ENCODE data around the gene LILRA2.

LILRA2 gene

DNA sequence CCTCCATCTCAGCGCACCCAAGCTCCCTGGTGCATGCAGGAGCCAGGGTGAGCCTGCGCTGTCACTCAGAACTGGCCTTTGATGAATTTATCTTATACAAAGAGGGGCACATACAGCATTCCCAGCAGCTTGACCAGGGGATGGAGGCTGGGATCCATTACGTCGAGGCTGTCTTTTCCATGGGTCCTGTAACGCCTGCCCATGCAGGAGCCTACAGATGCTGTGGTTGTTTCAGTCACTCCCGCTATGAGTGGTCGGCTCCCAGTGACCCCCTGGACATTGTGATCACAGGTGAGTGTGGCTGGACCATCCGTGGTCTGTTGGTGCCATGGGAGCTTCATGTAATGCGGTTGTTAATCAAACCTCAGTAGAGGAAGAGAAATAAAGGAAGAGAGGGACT lies 38.0 kb upstream of the LILRA2 start:
- TF ChIP-seq, protein P1, sequence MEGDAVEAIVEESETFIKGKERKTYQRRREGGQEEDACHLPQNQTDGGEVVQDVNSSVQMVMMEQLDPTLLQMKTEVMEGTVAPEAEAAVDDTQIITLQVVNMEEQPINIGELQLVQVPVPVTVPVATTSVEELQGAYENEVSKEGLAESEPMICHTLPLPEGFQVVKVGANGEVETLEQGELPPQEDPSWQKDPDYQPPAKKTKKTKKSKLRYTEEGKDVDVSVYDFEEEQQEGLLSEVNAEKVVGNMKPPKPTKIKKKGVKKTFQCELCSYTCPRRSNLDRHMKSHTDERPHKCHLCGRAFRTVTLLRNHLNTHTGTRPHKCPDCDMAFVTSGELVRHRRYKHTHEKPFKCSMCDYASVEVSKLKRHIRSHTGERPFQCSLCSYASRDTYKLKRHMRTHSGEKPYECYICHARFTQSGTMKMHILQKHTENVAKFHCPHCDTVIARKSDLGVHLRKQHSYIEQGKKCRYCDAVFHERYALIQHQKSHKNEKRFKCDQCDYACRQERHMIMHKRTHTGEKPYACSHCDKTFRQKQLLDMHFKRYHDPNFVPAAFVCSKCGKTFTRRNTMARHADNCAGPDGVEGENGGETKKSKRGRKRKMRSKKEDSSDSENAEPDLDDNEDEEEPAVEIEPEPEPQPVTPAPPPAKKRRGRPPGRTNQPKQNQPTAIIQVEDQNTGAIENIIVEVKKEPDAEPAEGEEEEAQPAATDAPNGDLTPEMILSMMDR (conservative IDR thresholded peaks at IDR 0.05): no peak
- no peak for TF ChIP-seq ZFX (IDR thresholded peaks at IDR 0.05)
- no peak overlapping the region for H3K27ac ChIP-seq

DNA sequence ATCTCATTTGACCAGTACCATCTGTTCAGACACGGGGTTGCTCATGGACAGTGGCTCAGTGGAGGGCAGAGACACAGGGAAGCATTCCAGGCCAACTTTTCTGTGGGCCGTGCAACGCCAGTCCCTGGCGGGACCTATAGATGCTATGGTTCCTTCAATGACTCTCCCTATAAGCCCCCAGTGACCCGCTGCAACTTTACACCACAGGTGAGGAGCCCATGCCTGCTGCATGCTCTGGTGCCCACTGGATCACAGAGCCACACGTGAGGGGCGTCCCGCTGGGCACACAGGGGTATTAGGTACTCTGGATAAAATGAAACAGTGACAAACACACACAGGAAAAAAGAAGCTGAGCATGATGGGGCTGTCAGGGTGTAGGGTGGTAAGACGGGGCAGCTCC lies 36.6 kb upstream of the LILRA2 start:
- no peak overlapping the region for H3K27ac ChIP-seq
- TF ChIP-seq ZFX (IDR thresholded peaks at IDR 0.05): no peak
- TF ChIP-seq, protein P1 (conservative IDR thresholded peaks at IDR 0.05): no peak

DNA sequence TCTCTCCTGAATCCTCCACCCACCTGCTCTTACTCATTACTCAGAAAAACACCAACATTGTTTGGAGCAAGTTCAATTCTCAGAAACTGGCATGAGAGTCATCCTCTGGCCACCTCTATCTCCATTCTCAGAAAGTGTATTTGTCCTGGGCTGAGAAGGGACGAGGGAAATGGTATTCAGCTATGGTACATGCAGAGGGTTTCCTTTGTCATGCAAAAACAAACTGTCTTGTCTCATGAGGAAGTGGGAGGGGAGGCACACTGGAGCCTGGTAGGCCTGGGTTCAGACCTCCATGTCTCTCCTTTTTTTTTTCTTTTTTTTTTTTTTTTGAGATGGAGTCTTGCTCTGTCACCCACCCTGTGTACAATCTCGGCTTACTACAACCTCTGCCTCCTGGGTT lies 31.9 kb upstream of the LILRA2 start:
- no peak for TF ChIP-seq ZFX (IDR thresholded peaks at IDR 0.05)
- TF ChIP-seq, protein P1 (conservative IDR thresholded peaks at IDR 0.05): no peak
- no peak overlapping the region for H3K27ac ChIP-seq

DNA sequence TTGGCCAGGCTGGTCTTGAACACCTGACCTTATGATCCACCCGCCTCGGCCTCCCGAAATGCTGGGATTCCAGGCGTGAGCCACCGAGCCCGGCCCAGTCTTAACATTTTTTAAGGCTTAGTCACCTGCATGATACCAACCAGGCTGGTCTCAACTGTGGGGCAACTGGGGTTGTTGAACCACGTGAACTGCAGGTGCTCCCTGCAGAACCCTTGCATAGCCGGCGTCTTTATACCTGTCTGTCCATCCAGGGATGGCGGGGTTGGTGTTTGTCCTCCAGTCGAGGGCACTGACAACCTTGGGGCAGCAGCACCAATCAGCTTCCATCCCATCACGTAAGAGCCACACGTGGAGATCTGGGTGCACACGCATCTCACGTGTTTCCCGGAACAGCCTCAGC lies 24.8 kb upstream of the LILRA2 start:
- TF ChIP-seq, protein P1 (conservative IDR thresholded peaks at IDR 0.05): no peak
- TF ChIP-seq ZFX (IDR thresholded peaks at IDR 0.05): no peak
- H3K27ac ChIP-seq: no peak overlapping the region

DNA sequence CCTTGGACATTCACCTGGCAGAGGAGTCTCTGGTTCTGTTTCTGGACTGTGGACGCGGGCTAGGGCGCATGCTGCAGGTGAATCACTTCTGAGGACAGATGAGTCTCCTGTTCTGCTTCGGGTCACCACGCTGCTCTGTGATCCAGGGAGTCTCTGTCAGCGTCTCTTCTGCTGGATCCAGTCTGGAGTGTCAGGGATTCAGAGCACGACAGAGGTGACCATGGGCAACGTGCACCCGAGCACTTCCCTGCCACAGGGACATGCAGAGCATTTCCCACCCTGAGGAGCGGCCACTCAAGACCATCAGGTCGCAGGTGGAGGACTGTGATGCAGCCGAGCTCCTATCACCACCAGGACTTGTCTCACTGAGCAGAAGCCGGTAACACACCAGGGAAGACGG lies 24.4 kb upstream of the LILRA2 start:
- TF ChIP-seq ZFX (IDR thresholded peaks at IDR 0.05): no peak
- TF ChIP-seq, protein P1 (conservative IDR thresholded peaks at IDR 0.05): no peak
- H3K27ac ChIP-seq: no peak overlapping the region

DNA sequence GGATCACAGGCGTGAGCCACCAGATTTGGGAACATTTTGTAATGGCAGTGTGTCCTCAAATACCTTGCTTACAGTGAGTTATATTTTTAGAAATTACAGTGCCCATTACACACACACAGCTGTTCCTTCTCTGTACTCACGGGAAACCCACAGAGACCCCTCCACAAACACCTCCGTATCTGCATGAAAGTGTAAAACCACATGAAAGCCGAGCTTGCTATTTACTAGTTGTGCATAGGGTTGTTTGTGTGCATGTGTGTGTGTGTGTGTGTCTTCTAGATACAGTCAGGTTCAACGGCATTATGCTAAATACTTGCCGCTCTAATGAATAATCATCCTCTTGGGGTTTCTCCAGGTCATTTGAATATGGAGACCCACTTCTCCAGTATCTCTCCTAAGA lies 22.3 kb upstream of the LILRA2 start:
- H3K27ac ChIP-seq: no peak overlapping the region

DNA sequence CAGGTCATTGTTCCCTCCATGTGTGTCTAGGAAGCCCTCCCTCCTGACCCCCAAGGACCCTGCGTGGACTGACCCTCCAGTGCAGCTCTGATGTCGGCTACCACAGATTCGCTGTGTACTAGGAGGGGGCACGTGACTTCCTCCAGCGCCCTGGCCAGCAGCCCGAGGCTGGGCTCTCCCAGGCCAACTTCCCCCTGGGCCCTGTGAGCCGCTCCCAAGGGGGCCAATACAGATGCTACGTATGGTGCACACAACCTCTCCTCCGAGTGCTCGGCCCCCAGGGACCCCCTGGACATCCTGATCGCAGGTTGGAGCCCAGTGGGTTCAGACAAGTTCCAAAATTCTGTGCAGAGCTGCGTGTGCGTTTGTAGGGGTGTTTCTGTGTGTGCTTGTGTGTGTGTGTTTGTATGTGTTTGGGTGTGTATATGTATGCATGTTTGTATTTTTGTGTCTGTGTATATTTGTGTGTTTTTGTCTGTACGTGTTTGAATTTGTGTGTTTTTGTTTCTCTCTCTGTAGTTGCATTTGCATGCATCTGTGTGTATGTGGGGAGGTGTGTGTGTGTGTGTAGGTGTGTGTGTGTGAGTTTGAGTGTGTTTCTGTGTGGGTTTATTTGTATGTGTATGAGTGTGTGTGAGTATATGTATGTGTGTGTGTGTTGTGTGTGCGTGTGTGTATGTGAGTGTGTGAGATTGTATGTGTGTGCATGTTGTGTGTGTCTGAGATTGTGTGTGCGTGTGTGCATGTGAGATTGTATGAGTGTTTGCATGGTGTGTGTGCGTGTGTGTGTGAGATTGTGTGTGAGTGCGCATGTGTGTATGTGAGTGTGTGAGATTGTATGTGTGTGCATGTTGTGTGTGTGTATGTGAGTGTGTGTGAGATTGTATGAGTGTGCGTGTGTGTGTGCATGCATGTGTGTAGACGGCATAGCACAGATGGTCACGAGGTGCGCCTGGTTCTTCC lies 21.4 kb upstream of the LILRA2 start:
- H3K27ac ChIP-seq: no peak overlapping the region
- no peak for TF ChIP-seq ZFX (IDR thresholded peaks at IDR 0.05)
- TF ChIP-seq, protein P1 (conservative IDR thresholded peaks at IDR 0.05): no peak

More for the DNA sequence above, 22.3 kb upstream of the LILRA2 start:
- TF ChIP-seq, protein P1 (conservative IDR thresholded peaks at IDR 0.05): no peak
- TF ChIP-seq ZFX (IDR thresholded peaks at IDR 0.05): no peak

All from C4-2B (cell line).